ENCODE data around the gene PRKACB.

- TF ChIP-seq TAF1 (IDR thresholded peaks at IDR 0.05; ENCODE audit: borderline replicate concordance, insufficient read depth, low read length): no peak
- TF ChIP-seq, protein P1, sequence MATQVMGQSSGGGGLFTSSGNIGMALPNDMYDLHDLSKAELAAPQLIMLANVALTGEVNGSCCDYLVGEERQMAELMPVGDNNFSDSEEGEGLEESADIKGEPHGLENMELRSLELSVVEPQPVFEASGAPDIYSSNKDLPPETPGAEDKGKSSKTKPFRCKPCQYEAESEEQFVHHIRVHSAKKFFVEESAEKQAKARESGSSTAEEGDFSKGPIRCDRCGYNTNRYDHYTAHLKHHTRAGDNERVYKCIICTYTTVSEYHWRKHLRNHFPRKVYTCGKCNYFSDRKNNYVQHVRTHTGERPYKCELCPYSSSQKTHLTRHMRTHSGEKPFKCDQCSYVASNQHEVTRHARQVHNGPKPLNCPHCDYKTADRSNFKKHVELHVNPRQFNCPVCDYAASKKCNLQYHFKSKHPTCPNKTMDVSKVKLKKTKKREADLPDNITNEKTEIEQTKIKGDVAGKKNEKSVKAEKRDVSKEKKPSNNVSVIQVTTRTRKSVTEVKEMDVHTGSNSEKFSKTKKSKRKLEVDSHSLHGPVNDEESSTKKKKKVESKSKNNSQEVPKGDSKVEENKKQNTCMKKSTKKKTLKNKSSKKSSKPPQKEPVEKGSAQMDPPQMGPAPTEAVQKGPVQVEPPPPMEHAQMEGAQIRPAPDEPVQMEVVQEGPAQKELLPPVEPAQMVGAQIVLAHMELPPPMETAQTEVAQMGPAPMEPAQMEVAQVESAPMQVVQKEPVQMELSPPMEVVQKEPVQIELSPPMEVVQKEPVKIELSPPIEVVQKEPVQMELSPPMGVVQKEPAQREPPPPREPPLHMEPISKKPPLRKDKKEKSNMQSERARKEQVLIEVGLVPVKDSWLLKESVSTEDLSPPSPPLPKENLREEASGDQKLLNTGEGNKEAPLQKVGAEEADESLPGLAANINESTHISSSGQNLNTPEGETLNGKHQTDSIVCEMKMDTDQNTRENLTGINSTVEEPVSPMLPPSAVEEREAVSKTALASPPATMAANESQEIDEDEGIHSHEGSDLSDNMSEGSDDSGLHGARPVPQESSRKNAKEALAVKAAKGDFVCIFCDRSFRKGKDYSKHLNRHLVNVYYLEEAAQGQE (IDR thresholded peaks at IDR 0.05; ENCODE audit: insufficient read depth in 1 of 2, low read depth in 2 of 2, low read length in 2 of 2): no peak
Observed at GRCh38 chr1:84242641-84243040, 98.6 kb downstream of the PRKACB start.
